CD14-positive monocyte (primary cell): Measurements from ENCODE around the gene APOL3. TPM values are rescaled to one million over a fixed set of nuclear protein-coding genes. Genes with fewer than 3 reads are reported as not detected.
"Not testable (repeated sequence)": the region's sequence is repeated elsewhere in the genome, so short reads cannot be mapped to it uniquely, and the experiment has no call there.

ENCODE experiments used
- DNase-seq, 3 donors: peaks; one replicate each; pipeline ENCODE4 v3.0.0-alpha.2; 2011 to 2022
- H2AFZ ChIP-seq: 2 replicates; pipeline ENCODE4 v1.6.0; 2012; ENCODE audit warnings: mild to moderate bottlenecking, low read depth, low read length, inconsistent platforms; ENCODE audit not compliant: insufficient read depth, poor library complexity, severe bottlenecking
- H3K27ac ChIP-seq, 2 donors: 1 replicate in 1 of 2; 2 replicates in 1 of 2; pipeline ENCODE4 v1.5.1; 2012 to 2013; ENCODE audit warnings: low read length in 2 of 2, control low read depth in 1 of 2, inconsistent platforms in 1 of 2, low read depth in 1 of 2, mild to moderate bottlenecking in 1 of 2
- H3K27me3 ChIP-seq, 2 donors: one replicate each; pipeline versions ENCODE4 v1.6.0 to v1.6.1; 2011 to 2013; ENCODE audit warnings: low read length in 2 of 2; ENCODE audit not compliant: control insufficient read depth in 2 of 2, insufficient read depth in 2 of 2
- H3K36me3 ChIP-seq, 2 donors: replicated peaks in 1 of 2; 1 replicate in 1 of 2; 2 replicates in 1 of 2; pipeline versions ENCODE4 v1.5.1 to v1.6.1; 2012 to 2013; ENCODE audit warnings: low read length in 2 of 2, control low read depth in 1 of 2, inconsistent platforms in 1 of 2, mild to moderate bottlenecking in 1 of 2; ENCODE audit not compliant: insufficient read depth in 2 of 2, control insufficient read depth in 1 of 2
- H3K4me1 ChIP-seq, 2 donors: 1 replicate in 1 of 2; 2 replicates in 1 of 2; pipeline versions ENCODE4 v1.5.1 to v1.6.1; 2012 to 2013; ENCODE audit warnings: low read length in 2 of 2, control low read depth in 1 of 2, inconsistent platforms in 1 of 2, mild to moderate bottlenecking in 1 of 2, moderate library complexity in 1 of 2; ENCODE audit not compliant: insufficient read depth in 2 of 2, control insufficient read depth in 1 of 2
- H3K4me2 ChIP-seq: replicated peaks from 2 replicates; pipeline ENCODE3; 2012; ENCODE audit warnings: low read length, moderate library complexity, mild to moderate bottlenecking; ENCODE audit not compliant: poor library complexity, severe bottlenecking; ENCODE audit errors: extremely low read depth
- H3K4me3 ChIP-seq, 3 experiments: fragments of 200-600 bp in 1 of 3; sonication (generic) in 1 of 3; replicated peaks in 1 of 3; 1 replicate in 2 of 3; 2 replicates in 1 of 3; pipeline ENCODE4 v1.5.1; 2011 to 2013; ENCODE audit warnings: low read length in 3 of 3, mild to moderate bottlenecking in 3 of 3, control low read depth in 2 of 3, low read depth in 2 of 3, inconsistent platforms in 1 of 3, moderate library complexity in 1 of 3
- H3K79me2 ChIP-seq: 2 replicates; pipeline ENCODE4 v1.6.0; 2012; ENCODE audit warnings: mild to moderate bottlenecking, control low read depth, inconsistent platforms, low read length, moderate library complexity; ENCODE audit not compliant: insufficient read depth
- H3K9ac ChIP-seq: 2 replicates; pipeline ENCODE4 v1.6.0; 2017; ENCODE audit warnings: low read length, mild to moderate bottlenecking; ENCODE audit not compliant: insufficient read depth, poor library complexity, severe bottlenecking
- H3K9me3 ChIP-seq, 2 donors: replicated peaks in 1 of 2; 1 replicate in 1 of 2; 2 replicates in 1 of 2; pipeline versions ENCODE4 v1.5.1 to v1.6.1; 2012 to 2013; ENCODE audit warnings: low read length in 2 of 2, control low read depth in 1 of 2; ENCODE audit not compliant: control insufficient read depth in 1 of 2, insufficient read depth in 1 of 2
- H4K20me1 ChIP-seq: 2 replicates; pipeline ENCODE4 v1.6.0; 2012; ENCODE audit warnings: mild to moderate bottlenecking, low read length, control low read depth, moderate library complexity; ENCODE audit not compliant: insufficient read depth
- H3K27ac Mint-ChIP-seq, 7 donors: one replicate each; pipeline ENCODE4 v1.8.0; 2020; ENCODE audit warnings: mild to moderate bottlenecking in 7 of 7, mixed read lengths in 7 of 7, moderate library complexity in 6 of 7, inconsistent platforms in 2 of 7
- H3K27me3 Mint-ChIP-seq, 3 donors: one replicate each; pipeline ENCODE4 v1.8.0; 2021 to 2022; ENCODE audit warnings: low read depth in 3 of 3, mild to moderate bottlenecking in 3 of 3, mixed read lengths in 3 of 3, moderate library complexity in 3 of 3, inconsistent platforms in 1 of 3
- H3K36me3 Mint-ChIP-seq, 2 donors: one replicate each; pipeline ENCODE4 v1.8.0; 2020; ENCODE audit warnings: mixed read lengths in 2 of 2, inconsistent platforms in 1 of 2, mild to moderate bottlenecking in 1 of 2
- H3K4me1 Mint-ChIP-seq: one replicate; pipeline ENCODE4 v1.8.0; 2020; ENCODE audit warnings: mild to moderate bottlenecking, mixed read lengths
- H3K4me3 Mint-ChIP-seq, 2 donors: one replicate each; pipeline ENCODE4 v1.8.0; 2020; ENCODE audit warnings: mild to moderate bottlenecking in 2 of 2, mixed read lengths in 2 of 2, moderate library complexity in 1 of 2
- H3K9me3 Mint-ChIP-seq, 7 donors: one replicate each; pipeline ENCODE4 v1.8.0; 2020 to 2022; ENCODE audit warnings: mixed read lengths in 7 of 7, mild to moderate bottlenecking in 6 of 7, moderate library complexity in 6 of 7, inconsistent platforms in 2 of 7
- CTCF ChIP-seq: fragments of 200-600 bp; IDR thresholded peaks from one replicate; pipeline ENCODE4 v1.8.0; 2022; ENCODE audit warnings: antibody characterized with exemption, mild to moderate bottlenecking
- WGBS: methylation state at CpG from one replicate; pipeline ENCODE4 v1.1.5; 2013; ENCODE audit warnings: missing lambda C conversion rate; ENCODE audit not compliant: insufficient coverage; 5-methylcytosine and 5-hydroxymethylcytosine counted together
- intact Hi-C, 2 donors: fragments of 100-400 bp; cut with micrococcal nuclease; formaldehyde crosslinking; loops; one replicate each; pipeline versions ENCODE4 v1.15.0 to v1.15.1; 2023
- polyA plus RNA-seq, 3 donors: library from polyadenylated mRNA; depleted of rRNA in 1 of 3; unstranded in 2 of 3; stranded (reverse) in 1 of 3; fragments of 300-500 nt in 2 of 3; fragments of >200 nt in 1 of 3; fragmentation: Illumina TruSeq in 2 of 3; gene quantifications; 1 replicate in 2 of 3; 2 replicates in 1 of 3; pipeline ENCODE4 v1.2.3, GENCODE V29; 2012 to 2021

The APOL3 gene
- polyA plus RNA-seq, 3 donors = 39.9 to 97.0 (median 61.3) TPM

DNA sequence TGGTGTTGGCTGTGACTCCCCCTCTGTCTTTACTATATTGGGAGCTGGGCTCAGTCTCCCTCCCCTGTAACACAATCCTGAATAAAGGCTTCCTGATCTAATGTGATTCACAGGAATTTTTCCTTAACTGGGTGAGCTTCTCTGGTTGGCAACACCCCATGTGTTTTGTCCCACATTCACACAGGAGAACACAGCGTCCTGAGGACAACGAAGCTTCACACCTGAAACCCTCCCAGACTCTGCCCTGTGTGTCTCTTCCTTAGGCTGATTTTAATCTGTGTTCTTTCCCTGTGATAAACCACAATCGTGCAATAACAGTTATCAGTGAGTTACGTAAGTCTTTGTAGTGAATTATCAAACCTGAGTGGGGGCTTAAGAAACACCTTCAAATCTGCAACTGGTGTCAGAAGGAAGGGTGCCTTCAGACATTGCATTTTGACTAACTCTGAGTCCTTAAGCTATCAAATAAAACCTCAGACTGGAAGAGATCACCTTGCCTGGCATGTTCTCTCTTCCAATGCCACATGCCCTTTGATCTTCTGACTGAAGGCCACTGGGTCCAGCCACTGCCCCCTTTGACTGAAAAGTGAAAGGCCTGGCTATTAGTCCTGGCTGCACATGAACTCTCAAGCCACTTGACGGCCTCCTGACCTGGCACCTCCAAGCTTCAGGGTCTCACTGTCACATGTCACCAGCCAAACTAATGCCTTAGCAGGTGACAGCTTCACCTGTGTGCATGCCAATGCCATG is 17.3 kb downstream of the APOL3 start:
- Histone ChIP-seq H3K27ac (no peak overlapping the region), H3K9me3 (no peaks in the 10 kb centered on the region), H3K4me3 (no peak overlapping the region), H3K9ac (no peak overlapping the region), H3K79me2 (no peaks in the 10 kb centered on the region), H3K36me3 (peaks cover 60 to 81% of the 10 kb centered on the region in 2 donors), H2AFZ (no peak overlapping the region), H3K4me1 (no peaks in the 10 kb centered on the region), H4K20me1 (peaks cover 70% of the 10 kb centered on the region), H3K27me3 (no peaks in the 10 kb centered on the region), H3K4me2 (no peak overlapping the region)
- no peaks in the 10 kb centered on the region for H3K9me3 Mint-ChIP-seq
- intact Hi-C loops = no loop called here
- no peak overlapping the region for H3K4me3 Mint-ChIP-seq
- no peaks in the 10 kb centered on the region for H3K27me3 Mint-ChIP-seq
- 83% methylated on average over 3 of the region's 5 CpGs for WGBS
- peak overlapping the region in 2 of 7 donors; percentile 15 to 68 for H3K27ac Mint-ChIP-seq
- peaks cover 80 to 86% of the 10 kb centered on the region in 2 donors for H3K36me3 Mint-ChIP-seq
- no peak for DNase-seq
- H3K4me1 Mint-ChIP-seq = peaks cover 16% of the 10 kb centered on the region
- no peak for TF ChIP-seq CTCF

- no peak for DNase-seq
- intact Hi-C loops = no loop called here
- Mint-ChIP-seq H3K9me3 (no peaks in the 10 kb centered on the region), H3K4me1 (peaks cover 10% of the 10 kb centered on the region), H3K27me3 (peaks cover 0 to 1% (median 0%) of the 10 kb centered on the region in 3 donors), H3K27ac (peak overlapping the region in 1 of 7 donors; percentile 53), H3K4me3 (no peak overlapping the region), H3K36me3 (peaks cover 63 to 69% of the 10 kb centered on the region in 2 donors)
- Histone ChIP-seq H3K9me3 (no peaks in the 10 kb centered on the region), H3K4me3 (no peak overlapping the region), H3K4me1 (no peaks in the 10 kb centered on the region), H3K79me2 (no peaks in the 10 kb centered on the region), H3K4me2 (no peak overlapping the region), H3K27ac (no peak overlapping the region), H3K9ac (no peak overlapping the region), H4K20me1 (peaks cover 53% of the 10 kb centered on the region), H3K27me3 (no peaks in the 10 kb centered on the region), H3K36me3 (peaks cover 46 to 63% of the 10 kb centered on the region in 2 donors), H2AFZ (no peak overlapping the region)
- no peak for TF ChIP-seq CTCF
- WGBS = 93% methylated on average over 8 of the region's 9 CpGs
Measured at GRCh38 chr22:36141481-36141880, 19.1 kb downstream of the APOL3 start.

DNA sequence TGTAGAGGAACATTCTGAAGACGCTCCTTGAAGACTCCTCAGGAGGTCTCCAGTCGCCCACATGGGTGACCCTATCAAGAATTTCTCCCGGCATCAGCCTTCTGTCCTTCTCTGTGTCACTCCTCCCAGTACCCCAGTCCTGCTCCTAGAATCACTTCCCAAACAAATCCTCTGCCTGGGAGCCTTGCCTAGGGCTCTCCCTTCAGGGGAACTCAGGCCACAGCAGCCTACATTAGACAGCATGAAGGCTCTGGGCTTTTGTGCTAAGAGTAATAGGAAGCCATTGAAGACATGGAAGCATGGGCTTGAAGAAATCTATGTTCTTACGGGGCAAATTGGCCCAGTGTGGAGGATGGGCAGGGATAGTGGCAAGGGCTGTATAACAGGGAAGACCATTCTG is 21.8 kb downstream of the APOL3 start:
- Mint-ChIP-seq H3K36me3 (peaks cover 40 to 45% of the 10 kb centered on the region in 2 donors), H3K4me1 (peaks cover 10% of the 10 kb centered on the region)
- H2AFZ ChIP-seq, H3K27ac ChIP-seq, H3K9ac ChIP-seq, H3K27ac Mint-ChIP-seq, H3K4me3 Mint-ChIP-seq, H3K27me3 Mint-ChIP-seq, H3K79me2 ChIP-seq, H3K27me3 ChIP-seq, intact Hi-C loops, DNase-seq, H3K9me3 Mint-ChIP-seq, H3K4me2 ChIP-seq, H3K4me3 ChIP-seq, H3K4me1 ChIP-seq, H3K9me3 ChIP-seq: not testable (repeated sequence)
- WGBS = 93% methylated on average over 1 of the region's 4 CpGs
- Histone ChIP-seq H4K20me1 (peaks cover 45% of the 10 kb centered on the region), H3K36me3 (peaks cover 34 to 40% of the 10 kb centered on the region in 2 donors)
